IPS-NIHi7 (cell line): ENCODE data around the gene OAS2.
A peak's percentile ranks its signal among the peaks of the same experiment; 100 is the strongest.

ENCODE experiments used
- DNase-seq: peaks from one replicate; pipeline ENCODE4 v3.0.0; 2012; ENCODE audit warnings: mixed read lengths; ENCODE audit errors: extremely low spot score

The OAS2 gene

GRCh38 chr12:112978163-112979040, at the start of gene OAS2:
OAS2 (plus strand) TSS chr12:112978519; CDS start chr12:112978609, 90 bp downstream.
- DNase-seq, result no peak

- DNase-seq, result peak; percentile 41
Measured at GRCh38 chr12:112928978-112929377, 49.3 kb upstream of the OAS2 start.

- no peak for DNase-seq
Measured at GRCh38 chr12:112929715-112930114, 48.6 kb upstream of the OAS2 start.

GRCh38 chr12:112930350-112930749, 48.0 kb upstream of the OAS2 start:
- DNase-seq, result no peak

- DNase-seq, result peak; percentile 41
Measured at GRCh38 chr12:112932485-112933128, 45.7 kb upstream of the OAS2 start.

- no peak for DNase-seq
Measured at GRCh38 chr12:112933129-112933505, 45.2 kb upstream of the OAS2 start.

- no peak for DNase-seq
Measured at GRCh38 chr12:112936264-112936663, 42.1 kb upstream of the OAS2 start.

GRCh38 chr12:112936927-112937326, 41.4 kb upstream of the OAS2 start:
- DNase-seq, result no peak

GRCh38 chr12:112937741-112938719, 40.3 kb upstream of the OAS2 start, which contains the start of gene OAS3:
OAS3 (plus strand) TSS chr12:112938474; CDS start chr12:112938531, 57 bp downstream.
- DNase-seq, result peak; percentile 40

GRCh38 chr12:112938751-112939150, 39.6 kb upstream of the OAS2 start:
- no peak for DNase-seq

- no peak for DNase-seq
Measured at GRCh38 chr12:112939761-112940381, 38.4 kb upstream of the OAS2 start.

- no peak for DNase-seq
Measured at GRCh38 chr12:112941528-112942335, 36.6 kb upstream of the OAS2 start.

GRCh38 chr12:112942572-112942971, 35.7 kb upstream of the OAS2 start:
- DNase-seq, result no peak

GRCh38 chr12:112944024-112944690, 34.2 kb upstream of the OAS2 start:
- DNase-seq, result peak; percentile 48

- DNase-seq, result no peak
Measured at GRCh38 chr12:112945515-112945914, 32.8 kb upstream of the OAS2 start.

GRCh38 chr12:112946236-112947000, 31.9 kb upstream of the OAS2 start:
- DNase-seq, result no peak

GRCh38 chr12:112947314-112947713, 31.0 kb upstream of the OAS2 start:
- DNase-seq, result no peak

- DNase-seq, result no peak
Measured at GRCh38 chr12:112947761-112948160, 30.6 kb upstream of the OAS2 start.

- no peak for DNase-seq
Measured at GRCh38 chr12:112948806-112949205, 29.5 kb upstream of the OAS2 start.
